NCI-H146 treated with DMSO at 0.1 percent for 48 hours (cell line): ENCODE results near the gene ERC2.

Experiments used
- DNase-seq: peaks from one replicate; lab custom pipeline; 2025; ENCODE audit not compliant: unreplicated experiment; lab: John Stamatoyannopoulos, UW

ERC2 gene

DNA sequence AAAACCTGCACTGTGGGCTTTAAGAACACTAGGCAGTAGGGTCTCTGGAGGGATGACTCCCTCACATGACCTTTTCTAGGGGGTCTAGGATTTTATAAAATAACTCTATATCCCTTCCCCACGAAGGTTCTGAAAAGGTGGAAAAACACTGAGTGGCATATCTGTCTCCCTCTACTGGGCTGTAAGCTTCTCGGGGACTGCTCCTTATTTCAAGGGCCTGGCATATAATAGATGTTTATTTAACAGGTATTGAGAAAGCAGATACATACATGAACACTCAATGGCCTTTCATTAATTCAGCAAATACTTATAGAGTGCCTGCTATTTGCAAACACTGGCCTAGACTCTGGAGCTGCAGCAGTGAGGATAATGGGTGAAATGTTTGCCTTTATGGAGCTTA lies 834.9 kb downstream of the ERC2 start:
- no peak for DNase-seq

DNA sequence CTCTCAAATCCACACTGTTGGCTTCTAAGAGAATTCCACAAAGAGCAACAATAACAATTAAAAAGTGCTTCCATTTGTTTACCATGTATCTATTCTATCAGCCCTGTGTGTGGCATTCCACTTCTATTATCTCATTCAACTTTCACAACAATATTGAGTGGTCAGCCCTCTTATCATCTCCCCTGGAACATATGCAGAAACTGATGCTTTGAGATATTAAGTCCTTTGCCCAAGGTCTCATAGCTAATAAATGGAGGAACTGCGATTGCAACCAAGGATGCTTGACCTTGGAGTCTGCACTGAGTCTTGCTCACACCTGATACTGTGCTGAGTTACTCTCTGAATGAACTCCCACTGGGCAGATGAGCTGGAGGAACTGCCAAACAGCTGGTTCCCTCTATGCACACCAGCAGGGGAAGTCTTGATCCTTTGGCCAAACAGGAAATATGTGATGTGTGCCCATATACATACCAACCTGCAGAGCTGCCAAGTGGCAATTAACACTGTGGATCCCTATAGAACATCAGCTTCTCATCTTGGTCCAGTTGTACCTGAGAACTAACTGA lies 836.4 kb downstream of the ERC2 start:
- DNase-seq: no peak

DNA sequence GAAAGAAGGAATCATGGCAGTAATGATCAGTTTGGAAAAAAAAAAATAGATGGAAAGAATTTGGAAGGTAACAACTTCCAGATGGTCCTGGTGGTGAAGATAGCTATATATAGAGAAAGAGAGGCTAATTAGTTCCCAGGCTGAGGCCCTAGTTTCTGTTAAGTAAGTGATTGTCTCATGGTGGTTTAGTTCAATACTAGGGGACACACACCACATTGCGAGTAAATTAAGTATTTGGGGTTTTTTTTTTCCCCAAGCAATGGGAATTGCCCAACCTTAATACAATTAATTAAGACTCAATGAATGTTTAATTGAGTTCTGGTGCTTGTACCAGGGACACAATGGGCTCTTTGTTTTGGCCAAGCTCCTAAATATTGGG lies 837.4 kb downstream of the ERC2 start:
- DNase-seq: no peak

DNA sequence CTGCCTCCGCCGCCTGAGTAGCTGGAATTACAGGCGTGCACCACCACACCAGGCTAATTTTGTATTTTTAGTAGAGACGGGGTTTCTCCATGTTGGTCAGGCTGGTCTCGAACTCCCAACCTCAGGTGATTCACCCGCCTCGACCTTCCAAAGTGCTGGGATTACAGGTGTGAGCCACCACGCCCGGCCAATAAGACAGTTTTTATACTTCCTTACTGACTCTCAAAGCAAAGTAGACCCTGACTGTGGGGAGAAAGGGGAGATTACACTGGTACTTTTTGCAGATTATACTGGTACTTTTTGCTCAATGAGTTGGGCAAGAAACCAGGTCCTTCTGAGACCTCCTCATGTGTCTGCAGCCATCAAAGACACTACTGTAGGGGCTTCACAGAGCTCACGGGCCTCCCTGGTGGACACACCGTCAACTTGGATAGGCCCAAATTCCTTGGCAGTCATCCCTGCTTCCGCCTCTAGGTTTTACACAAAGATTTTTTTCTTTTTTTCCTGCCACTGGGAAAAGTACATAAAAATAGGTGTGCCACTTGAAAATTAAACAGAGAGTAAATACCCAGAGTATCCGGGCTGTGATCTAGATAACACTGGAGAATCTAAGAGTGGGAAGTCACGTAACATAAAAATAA lies 837.9 kb downstream of the ERC2 start:
- no peak for DNase-seq

DNA sequence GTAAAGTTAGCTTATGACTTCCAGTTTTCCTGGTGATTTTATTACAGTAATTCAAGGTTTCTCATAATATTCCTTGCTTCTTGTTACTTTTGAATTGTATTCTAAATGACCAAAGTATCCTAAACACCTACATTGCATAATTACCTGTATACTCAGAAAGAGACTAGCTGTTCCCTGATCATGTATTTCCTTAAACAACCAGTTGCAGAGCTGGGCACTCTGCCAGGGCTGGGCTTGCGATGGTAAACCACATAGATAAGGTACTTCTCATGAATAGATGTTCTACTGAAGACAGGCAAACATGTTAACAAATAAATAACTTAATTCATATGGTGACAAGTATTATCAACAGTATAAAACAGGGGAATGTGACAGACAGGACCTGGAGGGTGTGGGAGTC lies 838.8 kb downstream of the ERC2 start:
- DNase-seq: no peak

DNA sequence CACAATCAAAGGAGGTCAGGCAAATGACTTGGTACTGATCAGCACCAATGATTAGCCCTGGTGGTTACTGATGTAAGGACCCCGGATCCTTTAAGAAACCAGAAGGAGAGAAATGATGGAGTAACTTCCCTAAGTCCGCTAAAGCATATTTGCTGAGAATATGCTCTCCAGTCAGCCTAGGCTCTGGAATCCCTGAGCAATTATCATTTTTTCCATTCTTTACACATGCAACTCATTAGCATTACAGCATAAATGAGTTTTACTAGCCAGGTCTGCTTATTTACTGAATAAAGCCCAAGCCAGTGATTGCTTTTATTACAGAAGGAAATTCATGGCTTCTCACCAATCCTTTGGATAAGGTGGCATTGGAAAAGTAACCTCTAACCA lies 842.0 kb downstream of the ERC2 start:
- DNase-seq: no peak

DNA sequence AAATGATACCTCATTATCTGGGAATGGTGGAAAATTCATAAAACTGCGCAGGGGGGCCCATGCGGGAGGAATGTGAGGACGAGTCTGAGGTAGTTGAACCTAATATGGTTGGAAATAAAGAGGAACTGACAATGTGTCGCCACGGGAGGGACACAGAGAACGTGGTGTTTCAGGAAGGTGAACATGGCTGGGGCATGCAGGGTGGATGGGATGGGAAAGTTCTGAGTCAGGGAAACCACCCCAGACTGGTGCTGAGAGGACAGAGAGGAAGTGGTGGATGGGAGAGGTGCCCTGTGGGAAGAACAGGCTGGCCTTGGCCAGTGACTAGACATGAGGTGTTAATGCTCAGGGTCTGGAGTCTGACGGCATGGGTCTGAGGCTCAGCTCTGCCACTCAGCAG lies 844.0 kb downstream of the ERC2 start:
- DNase-seq: no peak

DNA sequence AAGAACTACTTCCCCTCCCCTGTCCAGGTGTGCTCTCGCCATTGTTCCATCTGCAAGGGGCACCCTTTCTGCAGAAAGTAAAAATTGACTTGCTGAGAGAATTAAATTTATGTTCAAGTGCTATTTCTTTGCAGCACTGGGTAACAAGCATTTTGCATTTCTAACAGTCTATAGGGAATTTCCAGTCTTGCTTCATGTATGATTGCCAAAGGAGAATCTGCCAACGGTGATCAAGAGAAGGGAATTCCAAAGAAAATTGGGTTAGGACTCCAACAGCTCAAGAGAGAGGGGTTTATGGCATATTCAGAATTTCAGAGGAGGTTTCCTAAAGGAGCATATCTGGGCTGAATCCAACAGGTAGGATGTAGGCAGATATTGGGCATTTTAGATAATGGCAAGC lies 844.5 kb downstream of the ERC2 start:
- DNase-seq: no peak

DNA sequence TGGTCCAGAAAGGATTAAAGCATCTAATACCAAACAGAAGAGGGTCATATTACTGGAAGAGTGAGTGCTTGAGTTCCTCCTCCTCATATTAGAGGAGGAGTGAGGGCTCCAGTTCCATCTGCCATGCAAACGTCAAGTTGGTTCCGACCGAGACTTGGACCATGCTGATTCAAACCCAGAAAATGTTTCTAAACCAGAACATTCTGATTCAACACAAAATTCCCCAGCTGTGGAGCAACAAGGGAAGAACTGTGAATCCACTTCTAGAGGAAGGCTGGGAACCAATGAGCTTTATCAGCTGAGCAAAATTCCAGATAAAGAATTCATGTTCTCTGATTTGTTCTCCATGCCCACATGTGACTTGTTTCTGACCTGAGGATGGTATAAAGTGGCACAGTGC lies 845.5 kb downstream of the ERC2 start:
- DNase-seq: no peak

DNA sequence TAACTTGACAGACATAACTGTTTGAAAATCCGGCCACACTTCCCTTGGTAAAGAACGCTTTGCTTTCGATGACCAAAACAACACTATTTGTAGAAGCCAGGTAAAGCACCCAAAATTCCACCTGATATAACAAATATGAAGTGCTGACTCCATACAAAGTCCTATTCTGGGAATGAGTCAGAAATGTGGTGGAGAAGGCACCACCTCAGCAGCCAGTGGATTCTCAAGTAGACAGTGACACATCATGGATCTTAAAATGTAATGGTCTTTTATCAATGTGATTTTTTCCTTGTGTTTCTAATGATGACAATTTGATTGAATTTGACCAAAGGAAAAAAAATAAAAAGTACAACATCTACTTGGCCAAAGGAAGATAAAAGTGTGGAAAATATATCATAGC lies 846.2 kb downstream of the ERC2 start:
- DNase-seq: no peak

DNA sequence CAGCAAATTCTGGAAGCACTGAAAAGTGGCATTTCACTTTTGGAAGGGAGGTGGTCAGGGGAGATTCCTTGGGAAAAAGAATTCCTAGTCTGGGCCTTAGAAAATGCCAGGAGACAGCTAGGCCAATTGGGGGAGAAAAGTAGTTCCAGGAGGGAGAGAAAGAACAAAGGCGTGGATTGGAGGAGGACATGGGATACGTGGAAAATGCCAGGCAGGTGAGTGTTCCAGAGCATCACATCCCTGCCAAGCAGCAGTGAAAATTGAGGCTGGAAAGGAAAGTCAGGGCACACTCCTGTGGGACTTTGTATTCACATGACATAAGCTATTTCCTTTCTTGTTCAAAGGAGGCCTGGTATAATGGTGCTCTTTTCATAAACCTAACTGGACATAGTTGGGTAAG lies 846.6 kb downstream of the ERC2 start:
- DNase-seq: no peak

DNA sequence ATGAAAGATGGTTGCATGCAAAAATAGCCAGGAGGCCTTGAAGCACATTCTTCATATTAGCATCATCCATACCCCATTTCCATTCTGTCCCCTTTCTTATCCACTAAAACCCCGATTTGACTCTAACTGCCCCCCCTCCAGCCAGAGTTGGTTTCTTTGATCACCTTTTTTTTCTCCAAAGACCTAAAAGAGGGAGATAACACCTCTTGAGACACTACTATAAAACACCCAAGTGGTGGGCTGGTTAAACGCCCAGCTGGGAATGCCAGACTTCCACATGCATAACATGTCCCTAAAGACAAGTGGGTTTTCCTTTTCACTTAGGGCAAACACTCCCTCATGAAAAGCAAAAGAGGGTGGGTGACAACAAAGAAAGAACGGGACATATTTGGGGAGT lies 847.2 kb downstream of the ERC2 start:
- no peak for DNase-seq

DNA sequence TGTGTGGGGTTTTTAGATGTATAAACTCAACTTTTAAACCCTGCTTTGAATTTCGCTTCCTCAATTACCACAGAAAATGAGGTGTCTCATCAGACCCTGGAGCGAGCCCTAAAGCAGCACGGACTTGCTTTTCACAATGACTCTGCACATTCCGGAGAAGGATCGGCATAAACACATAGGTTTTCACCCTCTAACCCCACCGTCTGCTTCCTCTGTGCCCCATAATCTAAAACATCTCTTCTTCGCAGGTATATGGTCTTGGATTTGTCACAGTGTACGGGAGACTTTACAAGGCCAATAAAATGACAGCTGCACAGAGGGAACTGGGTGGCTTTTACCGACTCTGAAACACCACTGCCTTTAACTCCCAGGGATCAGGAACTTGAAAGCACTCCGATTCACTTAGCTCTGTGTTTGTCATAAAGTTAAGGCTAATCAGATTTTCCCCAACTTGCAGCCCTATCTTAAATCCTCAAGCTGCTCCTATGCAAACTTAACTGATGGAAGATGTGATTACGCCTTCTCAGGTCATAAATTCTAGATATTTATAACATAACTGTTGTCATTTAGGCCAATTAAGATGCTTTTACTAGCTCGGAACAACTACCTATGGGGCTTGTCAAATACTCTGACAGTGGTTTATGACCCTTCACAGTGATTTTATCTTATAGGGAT lies 847.8 kb downstream of the ERC2 start:
- no peak for DNase-seq

DNA sequence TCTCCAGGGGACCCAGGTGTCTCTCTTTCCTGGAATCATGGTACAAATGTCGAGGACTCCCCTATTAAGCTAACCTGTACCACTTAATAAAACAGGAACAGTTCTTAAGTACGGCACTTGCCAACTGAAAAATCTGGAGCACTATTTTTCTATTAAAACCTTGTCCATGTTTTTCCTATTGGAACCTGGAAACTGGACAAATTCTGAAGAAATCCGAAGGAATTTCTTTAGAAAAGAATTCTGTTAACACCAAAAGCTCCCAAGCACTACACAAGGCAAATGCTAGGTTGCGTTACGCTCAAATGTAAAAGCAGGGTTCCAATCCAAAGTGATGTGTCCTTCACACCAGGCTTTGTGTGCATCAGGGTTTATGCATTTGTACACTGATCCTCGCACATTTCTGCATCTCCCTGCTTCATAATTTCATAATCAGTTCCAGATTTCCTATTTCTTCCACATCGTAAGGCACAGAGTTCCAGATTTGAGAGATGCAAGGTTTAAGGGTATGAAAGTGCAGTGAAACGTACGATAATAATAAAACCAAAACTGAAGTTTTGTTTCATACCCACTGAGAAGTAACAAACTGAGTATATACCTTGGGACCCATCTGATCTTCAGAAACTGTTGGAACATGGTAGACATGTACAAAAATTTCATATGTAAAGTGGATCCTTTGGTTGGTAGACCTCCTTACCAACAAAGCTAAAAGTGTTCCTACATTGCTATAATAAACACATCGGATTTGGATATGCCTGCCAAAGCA lies 849.0 kb downstream of the ERC2 start:
- DNase-seq: no peak

DNA sequence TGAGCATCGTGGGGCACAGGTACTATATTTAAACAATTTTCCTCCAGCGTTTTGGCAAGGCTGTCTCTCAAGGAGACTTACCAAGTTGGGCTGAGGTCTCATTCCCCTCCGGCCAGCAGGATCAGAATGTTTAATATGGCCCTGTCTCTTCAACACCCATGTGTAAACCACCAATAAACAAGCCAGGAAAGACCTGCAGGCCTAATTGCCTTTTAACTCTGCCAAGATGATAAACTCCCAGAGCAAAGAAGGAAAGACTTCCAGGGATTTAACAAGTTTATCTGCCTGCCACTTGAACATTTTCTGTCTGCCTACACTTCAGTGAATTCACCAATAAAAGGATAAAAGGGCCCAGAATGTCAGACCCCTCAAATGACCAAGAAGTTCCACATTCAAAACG lies 850.9 kb downstream of the ERC2 start:
- no peak for DNase-seq

DNA sequence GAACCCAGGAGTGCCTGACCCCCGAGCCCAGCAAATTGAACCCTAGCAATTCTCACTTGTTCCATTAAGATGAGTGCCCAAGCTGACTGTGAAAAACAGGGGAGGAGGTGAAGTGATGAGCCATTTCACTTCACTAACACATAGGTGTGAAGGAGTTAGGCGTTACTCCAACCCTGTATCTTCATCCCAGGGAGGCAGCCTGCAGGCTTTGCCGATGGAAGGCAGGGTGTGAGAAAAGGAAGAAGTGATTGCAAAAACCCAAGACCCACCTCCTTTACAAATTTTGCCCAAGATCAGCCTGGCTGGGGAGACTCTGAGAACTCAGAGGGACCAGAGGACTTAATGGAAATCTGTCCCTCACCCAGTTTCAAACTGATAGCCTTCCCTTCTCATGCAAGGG lies 851.5 kb downstream of the ERC2 start:
- no peak for DNase-seq

DNA sequence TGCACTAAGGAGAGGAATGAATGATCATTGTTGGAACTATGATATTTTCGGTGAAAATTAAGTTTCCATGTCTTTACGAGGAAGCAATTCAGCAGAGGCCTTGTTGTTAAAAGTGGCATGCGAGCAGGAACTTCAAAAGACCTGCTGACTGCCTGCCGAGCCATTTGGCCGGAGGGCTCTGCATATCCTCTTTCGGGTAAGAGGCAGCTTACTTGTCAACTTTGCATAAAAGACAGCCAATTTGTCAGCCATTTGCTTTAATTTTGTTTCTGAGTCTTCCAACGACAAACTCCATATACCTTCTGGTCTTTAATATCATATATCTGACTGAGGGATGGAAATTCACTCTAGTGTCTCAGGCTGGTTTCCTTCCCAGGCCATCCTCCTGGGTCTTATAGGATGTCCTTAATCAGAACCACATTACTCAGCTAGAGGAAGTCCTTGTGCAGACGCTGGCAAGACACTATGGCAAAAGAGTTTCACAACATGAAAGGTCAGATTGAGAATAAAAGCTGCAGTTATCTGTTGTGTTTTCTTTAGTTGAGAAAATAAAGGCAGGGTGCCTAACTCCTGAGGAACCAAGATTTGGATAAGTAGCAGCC lies 852.5 kb downstream of the ERC2 start:
- no peak for DNase-seq

DNA sequence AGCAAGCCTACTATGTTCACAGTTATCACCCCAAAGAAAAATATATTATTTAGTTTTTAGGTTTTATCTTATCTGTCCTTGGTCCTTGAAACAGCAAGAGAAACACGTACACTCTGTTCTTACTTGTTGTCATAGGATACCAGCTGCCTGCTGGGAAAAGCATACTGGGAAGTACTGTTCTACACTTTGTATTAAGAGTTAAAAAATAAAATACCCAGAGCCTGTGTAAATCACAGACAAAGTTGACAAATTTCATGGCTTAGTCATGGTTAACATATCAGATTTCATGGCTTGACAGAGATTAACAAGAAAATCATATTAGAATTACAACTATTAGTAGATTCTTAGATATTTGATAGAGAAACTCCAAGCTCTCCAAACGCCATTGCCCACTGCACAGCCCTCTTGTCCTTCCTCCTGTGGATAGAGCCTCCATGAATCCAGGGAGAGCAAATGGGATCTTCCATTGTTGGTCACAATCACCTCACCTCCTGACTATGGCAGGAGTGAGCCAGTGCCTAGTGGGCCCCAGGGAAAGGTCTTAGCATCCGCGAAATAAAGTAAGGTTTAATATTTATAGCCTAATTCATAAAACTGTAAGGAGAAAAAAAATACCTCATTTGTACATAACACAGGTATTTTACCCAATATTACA lies 853.1 kb downstream of the ERC2 start:
- DNase-seq: no peak

DNA sequence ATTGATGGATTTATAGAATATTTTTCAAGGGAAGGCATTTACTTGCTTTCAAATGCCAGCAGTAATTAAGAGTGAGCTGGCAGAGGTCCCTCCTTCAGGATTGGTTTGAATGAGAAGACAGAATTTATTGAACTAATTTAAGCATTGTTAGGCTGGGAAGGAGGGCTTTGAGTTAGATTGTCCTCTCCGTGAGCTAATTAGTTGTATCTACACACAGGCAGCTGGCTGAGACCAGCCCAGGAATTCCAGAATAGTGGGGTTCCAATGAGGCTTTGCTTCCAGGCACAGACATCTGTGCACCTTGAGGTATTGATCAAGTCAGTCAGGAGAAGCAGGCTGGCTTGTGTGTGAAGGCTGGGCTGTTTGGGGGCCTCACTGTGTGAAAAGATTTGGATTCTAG lies 857.1 kb downstream of the ERC2 start:
- no peak for DNase-seq

DNA sequence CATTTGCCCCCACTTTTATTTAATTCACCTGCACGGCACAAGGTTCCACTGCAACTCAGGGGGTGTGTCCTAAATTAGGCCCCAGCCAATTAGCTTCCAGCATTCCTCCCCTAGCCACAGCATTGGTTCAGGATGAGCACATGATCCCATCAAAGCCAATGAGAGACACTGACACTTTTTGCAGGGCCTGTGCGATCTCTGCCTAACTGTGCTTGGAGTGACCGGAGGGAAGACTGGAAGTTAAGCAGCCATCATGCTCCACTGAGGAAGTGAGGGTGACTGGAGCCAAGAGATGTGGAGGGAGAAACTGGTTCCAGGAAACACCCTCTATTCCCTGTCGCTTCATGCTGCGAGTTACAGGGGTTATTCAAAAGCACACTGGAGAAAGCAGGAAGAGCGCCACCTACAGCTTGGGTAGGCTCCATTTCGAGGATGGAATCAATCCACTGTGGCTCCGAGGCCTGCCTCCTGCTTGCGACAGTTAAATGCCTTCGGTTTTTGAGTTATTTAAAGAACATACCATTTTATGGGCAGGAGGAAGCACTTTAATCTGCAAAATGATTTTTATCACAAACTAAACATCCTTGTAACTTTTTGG lies 858.9 kb downstream of the ERC2 start:
- no peak for DNase-seq
